SK-N-MC (cell line): Measurements from ENCODE around the gene SLC17A8.

Source experiments
- EZH2 ChIP-seq: fragments of 200-600 bp; sonication (generic); IDR thresholded peaks from one replicate; pipeline ENCODE4 v1.6.1; 2017; ENCODE audit warnings: antibody characterized with exemption
- POLR2AphosphoS5 ChIP-seq: IDR thresholded peaks from 2 replicates; pipeline ENCODE4 v1.6.1; 2012; ENCODE audit warnings: mild to moderate bottlenecking, low read depth, low read length, borderline replicate concordance

- TF ChIP-seq POLR2AphosphoS5: no peak
- TF ChIP-seq EZH2: no peak
Observed at GRCh38 chr12:100345020-100345767, 11.7 kb upstream of the SLC17A8 start.
